HG03108 (cell line): Measurements from ENCODE around the gene TNFSF4.
"Not testable (repeated sequence)": the region's sequence is repeated elsewhere in the genome, so short reads cannot be mapped to it uniquely, and the experiment has no call there.

Experiments
- ATAC-seq: cut with Tn5 transposase; IDR thresholded peaks from one replicate; pipeline ENCODE4 v1.9.1; 2021; ENCODE audit warnings: moderate library complexity; ENCODE audit not compliant: unreplicated experiment

Gene TNFSF4

GRCh38 chr1:173168941-173169340 lies 38.2 kb downstream of the TNFSF4 start:
- ATAC-seq, result no peak

GRCh38 chr1:173164686-173165085 lies 42.4 kb downstream of the TNFSF4 start:
- ATAC-seq, result no peak

- ATAC-seq, result no peak
Measured at GRCh38 chr1:173164178-173164577, 43.0 kb downstream of the TNFSF4 start.

- no peak for ATAC-seq
Measured at GRCh38 chr1:173163222-173163621, 43.9 kb downstream of the TNFSF4 start.

GRCh38 chr1:173162601-173163000 lies 44.5 kb downstream of the TNFSF4 start:
- ATAC-seq, result no peak

- no peak for ATAC-seq
Measured at GRCh38 chr1:173161510-173162221, 45.5 kb downstream of the TNFSF4 start.

- ATAC-seq, result not testable (repeated sequence)
Measured at GRCh38 chr1:173153964-173154363, 53.2 kb downstream of the TNFSF4 start.

GRCh38 chr1:173153503-173153902 lies 53.6 kb downstream of the TNFSF4 start:
- ATAC-seq, result no peak

- no peak for ATAC-seq
Measured at GRCh38 chr1:173152598-173152997, 54.5 kb downstream of the TNFSF4 start.

GRCh38 chr1:173150795-173151194 lies 56.3 kb downstream of the TNFSF4 start:
- no peak for ATAC-seq

- no peak for ATAC-seq
Measured at GRCh38 chr1:173149887-173150286, 57.2 kb downstream of the TNFSF4 start.

GRCh38 chr1:173148971-173149370 lies 58.2 kb downstream of the TNFSF4 start:
- ATAC-seq, result no peak

- no peak for ATAC-seq
Measured at GRCh38 chr1:173148545-173148944, 58.6 kb downstream of the TNFSF4 start.

GRCh38 chr1:173140733-173141132 lies 66.4 kb downstream of the TNFSF4 start:
- no peak for ATAC-seq

- ATAC-seq, result no peak
Measured at GRCh38 chr1:173139706-173140105, 67.4 kb downstream of the TNFSF4 start.

- no peak for ATAC-seq
Measured at GRCh38 chr1:173137107-173137706, 69.9 kb downstream of the TNFSF4 start.

- ATAC-seq, result no peak
Measured at GRCh38 chr1:173134800-173135199, 72.3 kb downstream of the TNFSF4 start.

GRCh38 chr1:173134029-173134428 lies 73.1 kb downstream of the TNFSF4 start:
- ATAC-seq, result no peak
